A549 (cell line): ENCODE measurements around the gene TPCN2. TPM values are rescaled to one million over a fixed set of nuclear protein-coding genes. Genes with fewer than 3 reads are reported as not detected.
A peak's percentile ranks its signal among the peaks of the same experiment; 100 is the strongest.
"Not testable (repeated sequence)": the region's sequence is repeated elsewhere in the genome, so short reads cannot be mapped to it uniquely, and the experiment has no call there.

ENCODE experiments used
- ATAC-seq, 2 experiments: fragments of 200-7000 bp in 1 of 2; fragments of >200 bp in 1 of 2; cut with Nextera tagmentation in 1 of 2; cut with Tn5 transposase in 1 of 2; 3 replicates each; pipeline versions ENCODE4 v1.8.0 to v1.9.1; 2018 to 2020; ENCODE audit warnings: mild to moderate bottlenecking in 1 of 2, moderate library complexity in 1 of 2
- CTCF ChIA-PET: fragments of 300-600 bp; sonication (Branson Sonifier 250); formaldehyde crosslinking; extraction: SDS; loops from one replicate; lab custom pipeline; 2021; ENCODE audit warnings: antibody characterized with exemption, inconsistent platforms; lab: Yijun Ruan, JAX
- POLR2A ChIA-PET: fragments of 350-600 bp; formaldehyde crosslinking; extraction: SDS; loops from one replicate; lab custom pipeline; 2021; ENCODE audit warnings: antibody characterized with exemption, inconsistent platforms; lab: Yijun Ruan, JAX
- DNase-seq, 2 experiments: peaks; one replicate each; pipeline versions ENCODE4 v3.0.0 to v3.0.0-alpha.2; 2011 to 2016; ENCODE audit warnings: low read depth in 1 of 2, low spot score in 1 of 2
- FAIRE-seq: peaks from 2 replicates; lab custom pipeline; 2011; peaks lifted over from hg19 to GRCh38; lab: Jason Lieb, UNC
- H3K27ac ChIP-seq, 2 experiments: fragments of >200 bp; sonication (Bioruptor Twin); formaldehyde crosslinking; 3 replicates each; pipeline ENCODE4 v1.5.1; 2016 to 2017
- H3K4me1 ChIP-seq: fragments of >200 bp; sonication (Bioruptor Twin); formaldehyde crosslinking; 3 replicates; pipeline ENCODE4 v1.6.1; 2016
- H3K4me2 ChIP-seq: fragments of >200 bp; sonication (Bioruptor Twin); formaldehyde crosslinking; 3 replicates; pipeline ENCODE4 v1.6.1; 2016
- H3K4me3 ChIP-seq: fragments of >200 bp; sonication (Bioruptor Twin); formaldehyde crosslinking; 3 replicates; pipeline ENCODE4 v1.5.1; 2016
- H3K9me3 ChIP-seq: fragments of >200 bp; sonication (Bioruptor Twin); formaldehyde crosslinking; 3 replicates; pipeline ENCODE4 v1.6.1; 2016
- CEBPB ChIP-seq, 2 experiments: fragments of >200 bp in 1 of 2; sonication (Bioruptor Twin) in 1 of 2; formaldehyde crosslinking in 1 of 2; IDR thresholded peaks; 2 replicates each; pipeline ENCODE4 v1.6.1; 2012 to 2016
- EHMT2 ChIP-seq: fragments of 200-600 bp; sonication (generic); IDR thresholded peaks from 2 replicates; pipeline ENCODE4 v1.6.1; 2016; ENCODE audit warnings: antibody characterized with exemption, low read depth, mild to moderate bottlenecking, moderate library complexity
- FOXS1 ChIP-seq: fragments of 250-450 bp; sonication (Bioruptor Pico); IDR thresholded peaks from 2 replicates; pipeline ENCODE4 v1.5.0; 2020; ENCODE audit warnings: mild to moderate bottlenecking, moderate library complexity
- GATA3 ChIP-seq: IDR thresholded peaks from 2 replicates; pipeline ENCODE4 v1.6.1; 2012; ENCODE audit warnings: borderline replicate concordance
- JUN ChIP-seq, 2 experiments: fragments of >200 bp; sonication (Bioruptor Twin); formaldehyde crosslinking; IDR thresholded peaks; 2 replicates in 1 of 2; 3 replicates in 1 of 2; pipeline ENCODE4 v1.6.1; 2016 to 2017
- RAD21 ChIP-seq, 2 experiments: fragments of >200 bp in 1 of 2; sonication (Bioruptor Twin) in 1 of 2; formaldehyde crosslinking in 1 of 2; IDR thresholded peaks in 1 of 2; conservative IDR thresholded peaks in 1 of 2; 2 replicates in 1 of 2; 3 replicates in 1 of 2; pipeline ENCODE4 v1.6.1; 2012 to 2018; ENCODE audit warnings: inconsistent platforms in 1 of 2
- RCOR1 ChIP-seq: fragments of 150-350 bp; IDR thresholded peaks from 2 replicates; pipeline ENCODE4 v1.6.1; 2014; ENCODE audit warnings: antibody characterized with exemption, low read length, low read depth
- ZFP36 ChIP-seq: fragments of 450-650 bp; IDR thresholded peaks from 2 replicates; pipeline ENCODE4 v1.6.1; 2014; ENCODE audit warnings: borderline replicate concordance; ENCODE audit not compliant: partially characterized antibody
- WGBS: methylation state at CpG from one replicate; pipeline ENCODE4 v1.1.6; 2017; ENCODE audit errors: missing lambda C conversion rate; 5-methylcytosine and 5-hydroxymethylcytosine counted together
- polyA plus RNA-seq, 4 experiments: library from polyadenylated mRNA; depleted of rRNA in 3 of 4; stranded (reverse); fragments of >200 nt; fragmentation: RNase III in 1 of 4; extraction: RNeasy Plus Mini Kit Qiagen cat#74134 plus additional on column Dnase treatment in 1 of 4; gene quantifications; 2 replicates in 3 of 4; 3 replicates in 1 of 4; pipeline ENCODE4 v1.2.3, GENCODE V29; 2011 to 2017
- TF ChIP-seq, protein P1 (sequence below): fragments of >200 bp; sonication (Bioruptor Twin); formaldehyde crosslinking; IDR thresholded peaks from 3 replicates; pipeline ENCODE4 v1.5.1; 2016
- TF ChIP-seq, protein P2 (sequence below): fragments of 450-650 bp; IDR thresholded peaks from 2 replicates; pipeline ENCODE4 v1.6.1; 2014; ENCODE audit warnings: antibody characterized with exemption
- TF ChIP-seq, protein P3 (sequence below): fragments of >200 bp; sonication (Bioruptor Twin); formaldehyde crosslinking; IDR thresholded peaks from 3 replicates; pipeline ENCODE4 v1.6.1; 2016

Gene TPCN2
- polyA plus RNA-seq, 2 of the 4 experiments (the other 2 are of a cell fraction): 8.1 to 8.8 TPM

DNA sequence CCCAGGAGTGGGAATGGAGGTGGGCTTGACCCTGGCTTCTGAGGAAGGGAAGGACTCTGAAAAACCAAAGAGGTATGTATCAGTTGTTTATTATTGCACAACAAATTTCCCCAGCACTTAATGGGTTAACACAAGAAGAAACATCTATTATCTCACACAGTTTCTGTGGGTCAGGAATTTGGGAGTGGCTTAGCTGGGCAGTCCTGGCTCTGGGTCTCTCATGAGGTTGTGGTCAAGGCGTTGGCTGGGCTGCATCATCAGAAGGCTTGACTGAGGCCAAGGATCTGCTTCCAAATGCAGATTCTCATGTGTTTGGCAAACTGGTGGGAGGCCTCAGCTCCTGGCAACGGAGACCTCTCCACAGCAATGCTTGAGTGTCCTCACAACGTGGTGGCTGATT lies 89.5 kb downstream of the TPCN2 start:
- Histone ChIP-seq H3K4me2 (no peak overlapping the region), H3K27ac (peak overlapping the region in 1 of 2 experiments; percentile 14; a peak in 1 of 6 replicates), H3K4me1 (no peaks in the 10 kb centered on the region), H3K9me3 (peaks cover 22% of the 10 kb centered on the region), H3K4me3 (no peak overlapping the region)
- ChIA-PET POLR2A (no interaction called here), CTCF (no interaction called here)
- no peak for TF ChIP-seq ZFP36
- TF ChIP-seq CEBPB (IDR thresholded peaks at IDR 0.05): peak in 1 of 2 experiments; percentile 37; a peak in 1 of 4 replicates
- FAIRE-seq: no peak
- peak in 1 of 2 experiments; percentile 60 for DNase-seq
- ATAC-seq: peak in 1 of 2 experiments; percentile 64; a peak in 2 of 6 replicates
- WGBS: 27% methylated on average over 3 of the region's 3 CpGs

DNA sequence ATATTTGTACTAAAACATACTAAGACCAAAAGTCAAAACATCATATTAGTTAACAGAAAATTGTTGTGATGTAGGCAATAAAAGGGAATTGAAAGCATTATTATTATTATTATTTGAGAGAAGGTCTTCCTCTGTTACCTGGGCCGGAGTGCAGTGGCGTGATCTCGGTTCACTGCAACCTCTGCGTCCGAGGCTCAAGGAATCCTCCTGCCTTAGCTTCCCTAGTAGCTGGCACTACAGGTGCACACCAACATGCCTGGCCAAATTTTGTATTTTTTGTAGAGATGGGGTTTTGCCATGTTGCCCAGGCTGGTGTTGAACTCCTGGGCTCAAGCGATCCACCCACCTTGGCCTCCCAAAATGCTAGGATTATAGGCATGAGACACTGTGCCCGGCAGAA lies 91.4 kb downstream of the TPCN2 start:
- H3K4me3 ChIP-seq, H3K27ac ChIP-seq, POLR2A ChIA-PET, DNase-seq, H3K4me1 ChIP-seq, H3K4me2 ChIP-seq, FAIRE-seq, ATAC-seq: not testable (repeated sequence)
- 90% methylated on average over 7 of the region's 7 CpGs for whole genome bisulfite sequencing
- CTCF ChIA-PET: interaction anchor here (0.9 to 2.8 kb wide), 4 partner anchors 9 to 516 kb away, joined by 3 to 23 read pairs (median 3); no protein-coding TSS in a partner anchor
- H3K9me3 ChIP-seq: peaks cover 15% of the 10 kb centered on the region; the same call in 2 of the 3 replicates

DNA sequence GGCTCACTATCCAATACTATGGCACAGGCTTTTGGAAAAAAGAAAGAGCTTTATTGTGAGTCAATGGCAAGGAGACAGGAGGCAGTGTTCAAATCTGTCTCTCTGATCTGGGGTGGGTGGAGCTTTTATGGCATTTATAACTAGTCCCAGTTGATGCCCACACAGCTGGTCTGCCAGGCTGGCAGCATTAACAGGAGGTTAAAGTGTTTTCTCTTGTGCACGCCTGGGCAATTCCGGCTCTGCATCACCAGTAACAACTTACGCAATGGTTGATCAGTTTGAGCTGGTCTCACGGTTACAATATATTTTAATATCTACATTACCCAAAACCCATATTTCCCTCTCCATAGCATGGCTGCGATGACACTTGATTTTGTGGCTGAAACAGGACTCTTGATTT lies 91.9 kb downstream of the TPCN2 start:
- no peak for FAIRE-seq
- Histone ChIP-seq H3K4me2 (no peak overlapping the region), H3K4me3 (no peak overlapping the region), H3K27ac (no peak overlapping the region), H3K4me1 (no peaks in the 10 kb centered on the region), H3K9me3 (peaks cover 17% of the 10 kb centered on the region)
- ChIA-PET CTCF (interaction anchor here (0.7 to 2.8 kb wide), 5 partner anchors 10 to 515 kb away, joined by 3 to 23 read pairs (median 3); no protein-coding TSS in a partner anchor), POLR2A (no interaction called here)
- 94% methylated on average over 5 of the region's 5 CpGs for WGBS
- TF ChIP-seq RCOR1: no peak
- no peak for TF ChIP-seq RAD21 (conservative IDR thresholded peaks at IDR 0.05 in 1 of 2, IDR thresholded peaks at IDR 0.05 in 1 of 2)
- DNase-seq: no peak
- ATAC-seq: no peak

DNA sequence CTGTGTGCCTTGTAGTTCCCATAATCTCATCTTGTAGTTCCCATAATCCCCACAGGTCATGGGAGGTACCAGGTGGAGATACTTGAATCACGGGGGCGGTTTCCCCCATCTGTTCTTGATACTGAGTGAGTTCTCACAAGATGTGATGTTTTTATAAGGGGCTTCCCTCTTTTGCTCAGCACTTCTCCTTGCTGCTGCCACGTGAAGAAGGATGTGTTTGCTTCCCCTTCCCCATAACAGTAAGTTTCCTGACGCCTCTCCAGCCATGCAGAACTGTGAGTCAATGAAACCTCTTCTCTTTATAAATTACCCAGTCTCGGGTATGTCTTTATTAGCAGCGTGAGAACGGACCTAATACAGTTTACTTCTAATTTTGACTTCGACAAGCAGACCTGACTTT lies 93.0 kb downstream of the TPCN2 start:
- H3K4me2 ChIP-seq: no peak overlapping the region
- ChIA-PET CTCF (interaction anchor here (1.1 to 2.8 kb wide), 3 partner anchors 10 to 40 kb away, joined by 3 to 23 read pairs (median 12); no protein-coding TSS in a partner anchor), POLR2A (no interaction called here)
- no peak overlapping the region for H3K4me3 ChIP-seq
- no peak for ATAC-seq
- peaks cover 28% of the 10 kb centered on the region for H3K9me3 ChIP-seq
- no peak for DNase-seq
- H3K4me1 ChIP-seq: no peaks in the 10 kb centered on the region
- TF ChIP-seq, protein P1, sequence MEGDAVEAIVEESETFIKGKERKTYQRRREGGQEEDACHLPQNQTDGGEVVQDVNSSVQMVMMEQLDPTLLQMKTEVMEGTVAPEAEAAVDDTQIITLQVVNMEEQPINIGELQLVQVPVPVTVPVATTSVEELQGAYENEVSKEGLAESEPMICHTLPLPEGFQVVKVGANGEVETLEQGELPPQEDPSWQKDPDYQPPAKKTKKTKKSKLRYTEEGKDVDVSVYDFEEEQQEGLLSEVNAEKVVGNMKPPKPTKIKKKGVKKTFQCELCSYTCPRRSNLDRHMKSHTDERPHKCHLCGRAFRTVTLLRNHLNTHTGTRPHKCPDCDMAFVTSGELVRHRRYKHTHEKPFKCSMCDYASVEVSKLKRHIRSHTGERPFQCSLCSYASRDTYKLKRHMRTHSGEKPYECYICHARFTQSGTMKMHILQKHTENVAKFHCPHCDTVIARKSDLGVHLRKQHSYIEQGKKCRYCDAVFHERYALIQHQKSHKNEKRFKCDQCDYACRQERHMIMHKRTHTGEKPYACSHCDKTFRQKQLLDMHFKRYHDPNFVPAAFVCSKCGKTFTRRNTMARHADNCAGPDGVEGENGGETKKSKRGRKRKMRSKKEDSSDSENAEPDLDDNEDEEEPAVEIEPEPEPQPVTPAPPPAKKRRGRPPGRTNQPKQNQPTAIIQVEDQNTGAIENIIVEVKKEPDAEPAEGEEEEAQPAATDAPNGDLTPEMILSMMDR: no peak
- H3K27ac ChIP-seq: no peak overlapping the region
- FAIRE-seq: no peak
- WGBS: 58% methylated on average over 8 of the region's 8 CpGs

DNA sequence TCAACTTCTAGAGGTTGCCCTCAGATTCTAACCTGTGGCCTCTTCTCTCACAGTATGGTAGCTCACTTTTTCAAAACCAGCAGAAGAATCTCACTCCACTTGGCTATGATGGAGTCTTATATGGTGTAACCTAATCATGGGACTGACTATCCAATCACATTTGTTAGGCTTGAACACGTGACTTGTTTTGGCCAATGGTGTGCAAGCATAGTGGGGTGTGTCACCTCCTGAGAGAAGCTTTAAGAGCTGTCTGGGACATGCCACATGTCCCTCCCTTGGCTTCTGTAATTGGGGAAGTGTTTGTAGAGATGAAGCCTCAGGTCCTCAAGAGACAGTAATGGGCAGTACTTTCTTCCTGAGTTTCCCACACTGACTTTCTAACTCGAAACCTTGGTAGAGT lies 94.2 kb downstream of the TPCN2 start:
- ChIA-PET POLR2A (no interaction called here), CTCF (interaction anchor here (0.6 to 1.2 kb wide), 3 partner anchors 11 to 509 kb away, joined by 3 to 12 read pairs (median 3); no protein-coding TSS in a partner anchor)
- Histone ChIP-seq H3K4me3 (no peak overlapping the region), H3K9me3 (peaks cover 39% of the 10 kb centered on the region), H3K4me2 (no peak overlapping the region), H3K27ac (no peak overlapping the region; a peak in 1 of 6 replicates), H3K4me1 (no peaks in the 10 kb centered on the region)
- FAIRE-seq (no peak), ATAC-seq (no peak), DNase-seq (no peak)
- no peak for TF ChIP-seq FOXS1 (CRISPR knock-in tag)
- TF ChIP-seq EHMT2: no peak
- TF ChIP-seq, protein P2, sequence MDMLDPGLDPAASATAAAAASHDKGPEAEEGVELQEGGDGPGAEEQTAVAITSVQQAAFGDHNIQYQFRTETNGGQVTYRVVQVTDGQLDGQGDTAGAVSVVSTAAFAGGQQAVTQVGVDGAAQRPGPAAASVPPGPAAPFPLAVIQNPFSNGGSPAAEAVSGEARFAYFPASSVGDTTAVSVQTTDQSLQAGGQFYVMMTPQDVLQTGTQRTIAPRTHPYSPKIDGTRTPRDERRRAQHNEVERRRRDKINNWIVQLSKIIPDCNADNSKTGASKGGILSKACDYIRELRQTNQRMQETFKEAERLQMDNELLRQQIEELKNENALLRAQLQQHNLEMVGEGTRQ: 0 out of 2 replicates have a peak, but pooled peaks have one; percentile 14
- TF ChIP-seq, protein P3, sequence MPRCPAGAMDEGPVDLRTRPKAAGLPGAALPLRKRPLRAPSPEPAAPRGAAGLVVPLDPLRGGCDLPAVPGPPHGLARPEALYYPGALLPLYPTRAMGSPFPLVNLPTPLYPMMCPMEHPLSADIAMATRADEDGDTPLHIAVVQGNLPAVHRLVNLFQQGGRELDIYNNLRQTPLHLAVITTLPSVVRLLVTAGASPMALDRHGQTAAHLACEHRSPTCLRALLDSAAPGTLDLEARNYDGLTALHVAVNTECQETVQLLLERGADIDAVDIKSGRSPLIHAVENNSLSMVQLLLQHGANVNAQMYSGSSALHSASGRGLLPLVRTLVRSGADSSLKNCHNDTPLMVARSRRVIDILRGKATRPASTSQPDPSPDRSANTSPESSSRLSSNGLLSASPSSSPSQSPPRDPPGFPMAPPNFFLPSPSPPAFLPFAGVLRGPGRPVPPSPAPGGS: no peak
- no peak for TF ChIP-seq GATA3
- TF ChIP-seq JUN (IDR thresholded peaks at IDR 0.05): no peak
- WGBS: 74% methylated on average over 2 of the region's 2 CpGs
